GM19023 (cell line): ENCODE results near the gene ALG14.
"Not testable (repeated sequence)": the region's sequence is repeated elsewhere in the genome, so short reads cannot be mapped to it uniquely, and the experiment has no call there.

ENCODE experiments used
- ATAC-seq: cut with Tn5 transposase; IDR thresholded peaks from one replicate; pipeline ENCODE4 v1.9.1; 2021; ENCODE audit warnings: mild to moderate bottlenecking, moderate library complexity; ENCODE audit not compliant: unreplicated experiment

ALG14 gene

GRCh38 chr1:95013950-95014574 lies 58.7 kb downstream of the ALG14 start:
- no peak for ATAC-seq

GRCh38 chr1:95012389-95012788 lies 60.4 kb downstream of the ALG14 start:
- no peak for ATAC-seq

- ATAC-seq, result no peak
These were observed 62.6 kb downstream of the ALG14 start for GRCh38 chr1:95010158-95010557.

GRCh38 chr1:95007687-95008086 lies 65.1 kb downstream of the ALG14 start:
- no peak for ATAC-seq

GRCh38 chr1:95006681-95007080 lies 66.1 kb downstream of the ALG14 start:
- no peak for ATAC-seq

GRCh38 chr1:95005584-95005983 lies 67.2 kb downstream of the ALG14 start:
- ATAC-seq, result no peak

GRCh38 chr1:95004013-95004412 lies 68.7 kb downstream of the ALG14 start:
- no peak for ATAC-seq

- ATAC-seq, result no peak
These were observed 69.4 kb downstream of the ALG14 start for GRCh38 chr1:95003433-95003738.

GRCh38 chr1:95002540-95003432 lies 70.0 kb downstream of the ALG14 start:
- ATAC-seq, result no peak

GRCh38 chr1:95002164-95002539 lies 70.6 kb downstream of the ALG14 start:
- ATAC-seq, result no peak

- ATAC-seq, result no peak
These were observed 73.2 kb downstream of the ALG14 start for GRCh38 chr1:94999456-95000131.

GRCh38 chr1:94998748-94999147 lies 74.0 kb downstream of the ALG14 start:
- no peak for ATAC-seq

- ATAC-seq, result no peak
These were observed 74.6 kb downstream of the ALG14 start for GRCh38 chr1:94998114-94998513.

GRCh38 chr1:94995536-94995935 lies 77.2 kb downstream of the ALG14 start:
- ATAC-seq, result not testable (repeated sequence)

GRCh38 chr1:94994805-94995204 lies 77.9 kb downstream of the ALG14 start:
- ATAC-seq, result no peak

GRCh38 chr1:94993931-94994645 lies 78.7 kb downstream of the ALG14 start:
- no peak for ATAC-seq

- no peak for ATAC-seq
These were observed 79.7 kb downstream of the ALG14 start for GRCh38 chr1:94992863-94993563.

GRCh38 chr1:94992161-94992560 lies 80.6 kb downstream of the ALG14 start:
- no peak for ATAC-seq

- no peak for ATAC-seq
These were observed 82.8 kb downstream of the ALG14 start for GRCh38 chr1:94989911-94990473.

- no peak for ATAC-seq
These were observed 83.4 kb downstream of the ALG14 start for GRCh38 chr1:94989398-94989797.
